IPS-11a (cell line): ENCODE data around the gene DHRS9.
"Not testable (repeated sequence)": the region's sequence is repeated elsewhere in the genome, so short reads cannot be mapped to it uniquely, and the experiment has no call there.

Experiments
- H3K4me3 ChIP-seq: one replicate; pipeline ENCODE4 v1.5.1; 2013; ENCODE audit warnings: low read depth, low read length, control low read depth

DHRS9 gene

DNA sequence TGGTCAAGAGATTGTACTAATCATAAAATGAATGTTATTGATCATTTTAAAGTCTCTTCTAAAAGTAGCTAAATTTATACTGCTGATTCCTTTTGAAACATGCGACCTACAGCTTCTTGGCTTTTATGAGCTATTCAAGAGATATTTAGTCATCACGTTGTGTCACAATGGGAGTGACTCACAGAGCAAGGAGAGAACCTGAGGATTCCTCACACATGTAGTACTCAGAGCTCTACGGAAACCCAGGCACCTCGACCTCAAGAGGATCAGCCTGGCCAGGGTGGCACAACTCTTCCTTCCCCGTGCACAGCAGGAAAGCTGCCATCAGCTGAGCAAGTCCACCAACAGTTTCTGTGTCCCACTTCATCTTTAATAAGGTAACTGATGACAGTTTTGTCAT, at the start of gene DHRS9:
Gene DHRS9, plus strand, starts transcription at position 223 of the 400 bp plus-strand sequence. CDS start 12,019 bp downstream, outside the sequence.
- H3K4me3 ChIP-seq, result no peak within 1 kb of the TSS

DNA sequence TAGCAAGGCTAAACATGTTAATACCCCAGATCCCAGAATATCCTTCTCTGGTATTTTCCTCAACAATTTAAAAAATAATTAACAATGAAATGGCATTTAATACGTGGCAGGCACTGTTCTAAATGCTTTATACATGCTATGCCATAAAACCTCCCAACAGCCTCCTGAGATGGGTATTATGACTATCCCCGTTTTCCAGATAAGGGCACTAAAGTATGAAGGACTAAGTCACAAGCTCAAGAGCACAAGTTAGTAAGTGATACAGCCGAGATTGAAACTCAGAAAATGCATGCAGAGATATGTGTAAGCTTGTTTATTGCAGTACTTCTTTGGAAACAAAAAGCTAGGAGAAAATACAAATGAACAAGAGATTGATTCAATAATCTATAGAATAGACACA, 46.2 kb upstream of the DHRS9 start:
- no peak overlapping the region for H3K4me3 ChIP-seq

DNA sequence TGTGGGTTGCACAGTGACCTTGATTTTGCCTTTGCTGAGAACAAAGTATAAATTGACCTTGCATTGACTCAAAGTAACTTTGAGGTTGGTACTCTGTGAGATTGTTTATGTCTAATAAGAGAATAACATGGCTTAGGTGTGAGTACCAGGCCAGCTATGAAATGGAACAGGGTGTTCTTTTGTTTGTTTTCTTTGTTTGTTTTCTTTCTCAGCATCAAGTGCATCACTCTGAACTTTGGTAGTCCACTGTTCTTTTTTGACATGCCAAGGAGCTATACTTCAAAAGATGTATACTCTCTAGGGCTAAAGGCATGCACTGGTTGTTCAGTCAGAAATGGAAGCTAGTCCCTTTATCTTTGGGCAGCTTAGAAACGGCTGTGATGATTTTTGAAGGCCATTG, 43.3 kb upstream of the DHRS9 start:
- no peak overlapping the region for H3K4me3 ChIP-seq

GRCh38 chr2:169027234-169027633, 42.1 kb upstream of the DHRS9 start:
- H3K4me3 ChIP-seq, result no peak overlapping the region

- H3K4me3 ChIP-seq, result no peak overlapping the region
Observed at GRCh38 chr2:169029341-169029740, 40.0 kb upstream of the DHRS9 start.

DNA sequence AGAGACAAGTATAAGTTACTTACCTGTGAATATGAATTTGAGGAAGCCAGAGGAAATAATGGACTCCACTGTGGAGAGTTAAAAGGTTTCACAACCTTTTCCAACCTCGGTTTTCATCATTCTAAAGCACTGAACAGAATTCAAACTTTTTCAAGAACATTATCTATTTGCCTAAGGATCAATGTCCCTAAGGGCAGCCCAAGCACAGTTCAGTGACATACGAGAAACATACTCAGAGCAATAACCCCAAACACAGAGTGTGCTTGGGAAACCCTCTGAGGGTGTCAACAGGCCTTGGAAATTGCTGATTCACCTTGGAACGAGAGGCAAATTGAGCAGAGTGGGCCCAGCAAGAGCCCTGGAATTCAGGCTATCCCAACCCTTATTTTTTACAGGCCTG, 38.2 kb upstream of the DHRS9 start, which contains the start of gene ABCB11:
Gene ABCB11, minus strand, starts transcription at position 123 of the 400 bp plus-strand sequence. CDS start 13,199 bp downstream, outside the sequence.
- no peak within 1 kb of the TSS for H3K4me3 ChIP-seq

DNA sequence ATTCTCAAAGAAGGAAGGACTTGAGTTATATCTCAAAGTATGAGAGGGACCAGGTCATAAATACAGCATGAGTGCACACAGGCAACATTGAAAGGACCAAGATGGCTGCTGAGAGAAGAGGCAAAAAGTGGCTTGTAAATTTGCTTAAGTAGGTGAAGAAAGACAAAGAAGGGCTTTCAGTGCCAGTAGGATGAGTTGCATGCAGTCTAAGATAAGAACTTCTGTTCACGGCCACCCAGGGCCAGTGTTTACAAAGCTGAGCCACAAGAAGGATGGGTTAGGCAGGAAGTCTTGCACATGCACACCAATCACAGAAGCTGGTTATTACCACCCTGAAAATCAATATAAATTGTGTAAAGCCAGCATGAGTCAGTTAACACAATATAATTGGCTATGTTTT, 35.1 kb upstream of the DHRS9 start:
- H3K4me3 ChIP-seq, result no peak overlapping the region

DNA sequence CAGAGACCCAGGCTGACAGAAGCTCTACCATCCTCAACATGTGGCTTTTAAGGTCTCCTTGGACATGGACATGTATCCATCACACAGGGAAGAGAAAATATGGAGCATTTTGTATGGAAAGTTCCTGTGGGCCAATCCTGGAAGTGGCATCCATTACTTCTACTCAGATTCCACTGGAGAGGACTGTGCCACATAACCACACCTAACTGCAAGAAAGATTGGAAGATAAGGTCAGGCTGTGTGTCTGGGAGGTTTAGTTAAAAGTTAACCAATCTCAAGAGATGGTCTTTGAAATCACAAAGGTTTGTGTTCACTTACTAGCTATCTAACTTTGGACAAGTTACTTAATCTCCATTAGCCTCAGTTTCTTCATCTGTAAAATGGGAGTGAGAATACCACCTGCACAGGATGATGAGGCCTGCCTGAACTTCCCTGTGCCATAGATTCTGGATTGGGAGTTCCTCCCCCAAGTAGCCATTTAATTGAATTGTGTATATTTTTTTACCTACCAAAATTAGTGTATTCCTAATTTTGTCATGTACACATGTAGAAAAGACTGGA, 34.3 kb upstream of the DHRS9 start:
- no peak overlapping the region for H3K4me3 ChIP-seq

- no peak overlapping the region for H3K4me3 ChIP-seq
Observed at GRCh38 chr2:169035887-169036286, 33.5 kb upstream of the DHRS9 start.

GRCh38 chr2:169036736-169037440, 32.5 kb upstream of the DHRS9 start:
- H3K4me3 ChIP-seq, result no peak overlapping the region

DNA sequence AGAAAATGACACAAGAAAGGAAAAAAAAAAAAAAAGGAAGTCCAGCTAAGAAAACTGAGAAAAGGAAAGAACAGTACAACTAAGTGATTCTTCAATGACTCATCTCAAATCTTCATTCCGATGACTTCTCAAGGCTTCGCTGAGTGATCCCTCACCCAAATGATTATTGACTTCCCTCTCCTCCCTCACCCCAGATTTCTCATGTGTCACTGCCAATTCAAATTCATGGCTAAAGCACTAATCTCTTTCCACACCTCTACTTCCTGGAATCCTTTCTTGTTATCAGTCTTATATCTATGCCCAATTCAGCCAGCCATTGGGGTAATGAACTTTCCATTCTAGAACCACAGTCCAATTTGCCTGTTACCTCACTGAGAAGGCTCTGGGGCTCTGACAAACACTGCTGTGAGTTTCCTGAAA, 31.0 kb upstream of the DHRS9 start:
- no peak overlapping the region for H3K4me3 ChIP-seq

DNA sequence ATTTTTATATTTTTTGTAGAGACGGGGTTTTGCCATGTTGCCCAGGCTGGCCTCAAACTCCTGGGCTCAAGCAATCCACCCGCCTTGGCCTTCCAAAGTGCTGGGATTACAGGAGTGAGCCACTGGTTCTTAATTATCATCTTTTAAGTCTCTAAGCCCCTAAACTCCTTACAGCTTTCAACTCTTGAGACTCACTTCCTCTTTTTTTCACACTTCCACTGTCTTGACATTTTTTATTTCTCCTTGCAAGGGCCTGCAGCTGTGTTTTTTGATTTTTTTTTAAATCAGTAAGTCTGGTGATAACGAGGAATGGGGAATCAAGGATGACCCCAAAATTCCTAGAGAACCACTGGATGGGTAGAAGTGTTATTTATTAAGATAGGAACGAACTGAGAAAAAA, 29.7 kb upstream of the DHRS9 start:
- no peak overlapping the region for H3K4me3 ChIP-seq

GRCh38 chr2:169041594-169041993, 27.8 kb upstream of the DHRS9 start:
- no peak overlapping the region for H3K4me3 ChIP-seq

DNA sequence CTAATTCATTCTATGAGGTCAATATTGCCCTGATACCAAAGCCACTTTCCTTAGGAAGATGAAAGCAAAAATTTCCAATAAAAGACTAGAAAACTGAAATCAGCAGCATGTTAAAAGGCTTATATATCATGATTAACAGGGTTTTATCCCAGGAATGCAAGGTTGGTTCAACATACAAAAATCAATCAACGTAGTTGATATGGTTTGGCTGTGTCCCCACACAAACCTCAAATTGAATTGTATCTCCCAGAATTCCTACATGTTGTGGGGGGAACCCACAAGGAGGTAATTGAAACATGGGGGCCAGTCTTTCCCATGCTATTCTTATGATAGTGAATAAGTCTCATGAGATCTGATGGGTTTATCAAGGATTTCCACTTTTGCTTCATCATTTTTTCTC, 26.5 kb upstream of the DHRS9 start:
- H3K4me3 ChIP-seq, result no peak overlapping the region

- no peak overlapping the region for H3K4me3 ChIP-seq
Observed at GRCh38 chr2:169046440-169047151, 22.8 kb upstream of the DHRS9 start.

DNA sequence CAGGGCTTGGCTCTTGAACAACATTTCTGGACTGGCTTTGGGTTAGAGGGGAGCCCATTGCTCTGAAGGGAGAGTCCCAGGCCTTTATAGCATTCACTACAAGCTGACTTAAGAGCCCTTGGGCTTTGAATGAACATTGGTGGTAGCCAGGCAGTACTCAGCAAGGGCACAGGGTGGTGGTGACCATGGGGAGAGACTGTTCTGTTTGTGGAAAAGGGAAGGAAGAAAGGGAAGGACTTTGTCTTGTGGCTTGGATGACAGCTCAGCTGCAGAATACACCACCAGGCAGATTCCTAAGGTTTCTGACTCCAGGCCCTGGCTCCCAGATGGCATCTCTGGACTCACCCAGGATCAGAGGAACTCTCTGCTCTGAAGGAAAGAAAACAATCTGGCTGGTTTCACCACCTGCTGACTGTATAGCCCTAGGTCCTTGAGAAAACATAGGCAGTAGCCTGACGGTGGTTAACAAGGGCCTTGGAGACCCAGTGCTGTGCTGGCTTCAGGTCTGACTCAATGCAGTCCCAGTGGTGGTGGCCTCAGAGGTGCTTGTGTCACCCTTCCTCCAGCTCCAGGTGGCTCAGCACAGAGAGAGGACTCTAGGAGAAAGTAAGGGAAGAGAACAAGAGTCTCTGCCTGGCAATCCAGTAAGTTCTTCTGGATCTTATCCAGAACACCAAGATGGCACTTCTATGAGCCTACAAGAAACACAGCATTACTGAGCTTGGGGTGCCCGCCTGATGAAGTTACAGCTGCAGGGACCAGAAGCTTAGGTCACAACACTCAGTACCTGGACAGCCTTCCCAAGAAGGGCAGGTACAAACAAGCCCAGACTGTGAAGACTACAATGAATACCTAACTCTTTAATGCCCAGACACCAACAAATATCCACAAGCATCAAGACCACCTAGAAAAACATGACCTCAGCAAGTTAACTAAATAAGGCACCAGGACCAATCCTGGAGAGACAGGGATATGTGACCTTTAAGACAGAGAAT, 21.8 kb upstream of the DHRS9 start:
- H3K4me3 ChIP-seq, result no peak overlapping the region

DNA sequence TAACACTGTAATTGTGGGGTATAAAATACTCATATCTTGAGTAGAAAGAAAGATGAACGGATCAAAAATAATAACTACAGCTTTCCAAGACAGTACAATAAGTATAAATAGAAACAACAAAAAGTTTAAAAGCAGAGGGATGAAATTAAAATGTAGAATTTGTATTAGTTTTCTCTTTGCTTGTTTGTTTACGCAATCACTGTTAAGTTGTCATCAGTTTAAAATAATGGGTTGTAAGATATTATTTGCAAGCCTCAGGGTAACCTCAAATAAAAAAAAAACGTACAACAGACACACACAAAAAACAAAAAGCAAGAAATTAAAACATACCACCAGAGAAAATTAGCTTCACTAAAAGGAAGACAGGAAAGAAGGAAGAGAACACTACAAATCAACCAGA, 20.2 kb upstream of the DHRS9 start:
- no peak overlapping the region for H3K4me3 ChIP-seq

DNA sequence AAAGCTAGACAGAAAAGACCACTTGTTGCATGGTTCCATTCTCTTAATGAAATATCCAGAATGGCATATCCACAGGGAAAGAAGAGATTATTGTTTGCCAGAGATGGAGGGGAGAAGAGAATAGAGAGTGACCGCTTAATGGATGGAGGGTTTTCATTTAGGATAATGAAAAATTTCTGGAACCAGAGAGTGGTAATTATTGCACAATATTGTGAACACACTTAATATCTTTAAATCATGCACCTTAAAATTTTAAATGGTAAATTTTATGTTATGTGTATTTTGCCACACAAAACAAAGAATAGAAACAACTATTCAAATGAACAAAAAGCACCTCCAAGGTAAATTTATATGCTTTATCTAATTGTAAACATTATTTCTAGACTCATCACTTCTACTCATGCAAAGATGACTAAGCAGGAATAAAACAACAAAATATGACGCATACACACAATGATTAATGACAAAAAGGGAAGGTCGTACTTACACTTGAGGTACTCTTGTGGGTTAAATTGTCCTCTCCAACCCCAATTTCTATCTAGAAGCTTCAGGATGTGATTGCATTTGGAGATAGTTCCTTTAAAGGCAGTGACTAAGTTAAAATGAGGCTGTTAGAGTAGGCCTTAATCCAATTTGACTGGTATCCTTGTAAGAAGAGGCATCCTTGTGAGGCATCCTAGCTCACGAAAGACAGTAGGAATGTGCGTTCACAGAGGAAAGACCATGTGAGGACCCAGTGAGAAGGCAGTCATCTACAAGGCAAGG, 18.7 kb upstream of the DHRS9 start:
- no peak overlapping the region for H3K4me3 ChIP-seq

- H3K4me3 ChIP-seq, result not testable (repeated sequence)
Observed at GRCh38 chr2:169054575-169054974, 14.8 kb upstream of the DHRS9 start.

DNA sequence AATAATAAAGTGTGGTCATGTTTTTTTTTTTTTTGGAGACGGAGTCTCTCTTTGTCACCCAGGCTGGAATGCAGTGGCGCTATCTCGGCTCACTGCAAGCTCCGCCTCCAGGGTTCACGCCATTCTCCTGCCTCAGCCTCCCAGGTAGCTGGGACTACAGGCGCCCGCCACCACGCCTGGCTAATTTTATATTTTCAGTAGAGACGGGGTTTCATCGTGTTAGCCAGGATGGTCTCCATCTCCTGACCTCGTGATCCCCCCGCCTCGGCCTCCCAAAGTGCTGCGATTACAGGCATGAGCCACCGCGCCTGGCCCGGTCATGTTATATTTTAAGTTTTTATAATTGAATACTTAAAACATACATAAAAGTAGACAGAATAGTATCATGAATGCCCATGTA, 5.2 kb upstream of the DHRS9 start:
- H3K4me3 ChIP-seq, result not testable (repeated sequence)
